ENCODE data around the gene GATA1.

GATA1 gene

DNA sequence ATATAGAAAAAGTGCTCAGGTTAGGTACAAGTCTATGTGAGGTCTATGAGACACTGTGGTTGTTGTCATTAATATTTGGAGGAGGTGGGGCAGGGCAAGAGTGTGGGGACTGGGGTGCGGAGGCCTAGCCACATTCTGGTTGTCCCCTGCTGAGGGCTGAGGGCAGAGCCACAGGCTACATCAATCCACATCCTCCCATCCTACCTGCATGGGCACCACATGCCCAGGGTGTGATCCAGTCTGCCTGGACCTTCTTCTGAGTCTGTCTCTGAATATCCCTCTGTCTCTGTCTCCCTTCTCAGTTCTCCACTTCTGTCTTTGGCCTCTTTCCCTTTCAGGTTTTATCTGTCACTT is 1.2 kb upstream of the GATA1 start:
- DNase-seq (ENCODE audit: low spot score), result no peak

DNA sequence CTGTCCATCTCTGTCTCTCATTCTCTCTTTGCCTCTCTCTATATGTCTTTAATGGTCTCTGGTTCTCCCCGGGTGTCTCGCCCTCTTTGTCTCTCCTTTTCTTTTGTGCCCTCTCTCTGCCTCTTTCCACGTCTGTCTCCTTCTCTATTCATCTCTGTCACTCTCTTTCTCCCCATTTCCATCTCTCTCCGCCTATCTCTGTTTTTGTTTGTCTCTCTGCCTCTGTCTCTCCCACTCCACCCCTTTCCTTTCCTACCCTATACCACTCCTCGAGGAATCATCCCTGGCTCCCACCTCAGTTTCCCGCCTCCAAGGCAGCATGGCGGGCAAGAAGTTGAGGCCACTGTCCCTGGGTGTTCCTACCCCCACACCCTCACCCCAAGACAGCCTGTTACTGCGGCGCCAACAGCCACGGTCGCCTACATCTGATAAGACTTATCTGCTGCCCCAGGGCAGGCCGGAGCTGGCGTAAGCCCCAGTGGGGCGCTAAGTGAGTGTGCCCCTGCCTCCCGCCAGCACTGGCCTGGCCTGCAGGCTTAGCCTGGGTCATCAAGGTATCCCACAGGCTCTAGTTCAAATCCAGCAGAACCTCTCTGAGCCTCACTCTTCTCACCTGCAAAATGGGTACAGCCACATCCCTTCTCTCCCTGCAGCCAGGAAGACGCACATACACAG is 713 bp upstream of the GATA1 start:
- no peak for DNase-seq (ENCODE audit: low spot score)

DNA sequence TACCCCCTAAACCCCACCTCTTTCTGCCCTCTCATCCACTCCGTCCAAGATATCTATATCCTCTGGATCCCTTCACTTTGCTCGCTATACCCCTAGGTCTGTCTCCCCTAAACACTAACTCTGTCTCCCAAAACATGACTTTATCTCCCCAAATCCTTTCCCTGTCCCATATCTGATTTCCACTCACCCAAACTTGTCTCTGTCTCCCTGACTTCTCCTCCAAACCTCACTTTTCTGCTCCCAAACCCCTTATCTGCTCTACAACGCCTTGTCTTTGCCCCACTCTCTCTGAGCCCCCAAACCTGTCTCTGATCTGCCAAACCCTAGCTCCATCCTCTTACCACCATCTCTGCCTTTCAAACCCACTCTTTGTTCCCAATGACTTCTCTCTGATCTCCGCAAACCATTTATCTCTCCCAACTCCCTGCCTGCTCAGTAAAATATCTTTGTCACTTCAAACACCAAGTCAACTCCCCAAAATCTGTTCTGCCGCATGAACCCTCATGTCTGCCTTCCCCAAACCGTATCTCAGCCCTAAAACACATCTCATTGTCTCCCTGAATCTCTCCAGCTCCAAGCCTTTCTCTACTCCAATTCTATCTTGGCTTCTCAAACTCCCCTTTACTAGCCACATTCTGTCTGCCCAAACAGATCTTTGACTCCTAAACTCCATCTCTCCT is 575 bp downstream of the GATA1 start:
- DNase-seq (ENCODE audit: low spot score), result no peak

DNA sequence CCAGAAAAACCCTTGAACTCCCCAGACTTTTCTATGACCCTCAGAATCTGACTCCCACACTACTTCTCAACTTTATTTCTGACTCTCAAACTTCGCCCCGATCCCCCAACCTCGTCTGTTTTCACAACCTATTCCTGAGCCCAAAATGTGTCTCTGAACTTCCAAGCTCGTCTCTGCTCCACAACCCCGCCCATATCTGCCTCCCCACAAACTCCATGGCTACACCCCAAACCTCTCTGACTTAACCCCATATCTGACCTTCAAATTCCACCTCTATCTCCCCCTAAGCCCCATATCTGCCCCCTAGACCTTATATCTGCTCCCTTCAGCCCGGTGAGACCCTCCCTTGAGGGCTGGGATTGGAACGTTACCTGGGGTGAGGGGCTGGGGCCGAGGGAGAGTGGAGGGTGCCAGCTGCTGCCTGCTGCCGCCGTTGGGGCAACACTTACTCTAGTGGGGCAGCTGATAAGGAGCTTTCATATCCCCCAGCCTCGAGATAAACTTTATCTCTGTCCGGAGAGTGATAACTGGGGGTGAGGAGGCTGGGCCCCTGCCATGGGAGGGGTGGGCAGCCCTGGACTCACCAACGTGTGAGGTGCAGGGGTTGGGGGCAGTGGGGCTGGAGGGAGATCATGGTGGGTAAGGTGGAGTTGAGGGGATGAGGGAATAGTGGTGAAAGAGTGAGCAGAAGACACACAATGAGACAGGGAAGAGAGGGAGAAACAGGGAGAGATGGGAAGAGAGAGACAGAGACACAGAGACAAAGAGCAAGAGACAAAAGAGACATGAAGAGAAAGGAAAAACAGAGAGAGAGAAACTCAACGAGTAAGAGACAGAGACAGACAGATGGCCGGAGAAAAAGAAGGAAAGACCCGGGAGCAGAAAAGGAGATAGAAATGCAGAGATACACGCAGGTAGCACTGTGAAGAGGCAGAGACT is 1.4 kb downstream of the GATA1 start:
- no peak for DNase-seq (ENCODE audit: low spot score)

DNA sequence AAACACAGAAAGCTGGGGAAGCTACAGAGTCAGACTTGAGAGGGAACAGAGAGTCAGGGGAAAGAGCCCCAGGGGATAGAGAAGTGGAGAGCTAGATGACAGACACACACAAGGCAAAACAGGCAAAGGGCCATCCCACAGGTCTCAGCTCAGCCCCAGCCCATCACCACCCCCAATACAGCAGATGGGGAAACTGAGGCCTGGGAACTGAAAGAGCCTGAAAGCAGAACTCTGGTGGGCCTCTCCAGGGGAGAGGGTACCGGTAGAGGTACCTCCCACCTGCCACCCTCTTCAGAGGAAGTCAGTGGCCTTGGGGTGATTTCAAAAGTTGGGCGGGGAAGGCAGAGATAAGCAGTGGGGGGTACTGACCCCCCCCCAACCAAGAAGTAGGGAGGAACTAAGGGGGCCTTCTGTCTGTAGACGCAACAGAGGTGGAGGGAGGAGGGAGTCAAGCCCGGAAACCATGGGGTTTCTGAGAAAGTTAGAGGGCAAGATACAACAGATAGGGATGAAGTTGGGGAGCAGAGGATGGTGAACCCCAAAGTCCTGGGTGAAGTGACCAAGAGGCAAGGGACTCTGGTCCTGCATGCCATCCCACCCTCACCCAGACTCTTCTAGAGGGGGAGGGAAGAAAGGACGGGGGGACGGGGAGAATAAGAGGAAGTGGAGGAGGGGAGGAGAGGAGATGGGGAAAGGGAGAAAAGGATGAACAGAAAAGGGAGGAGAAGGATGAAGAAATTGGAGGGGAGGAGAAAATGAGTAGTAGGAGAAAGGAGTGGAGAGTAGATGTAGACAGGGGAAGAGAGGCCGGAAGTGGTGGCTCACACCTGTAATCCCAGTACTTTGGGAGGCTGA is 3.2 kb downstream of the GATA1 start:
- DNase-seq (ENCODE audit: low spot score), result no peak

DNA sequence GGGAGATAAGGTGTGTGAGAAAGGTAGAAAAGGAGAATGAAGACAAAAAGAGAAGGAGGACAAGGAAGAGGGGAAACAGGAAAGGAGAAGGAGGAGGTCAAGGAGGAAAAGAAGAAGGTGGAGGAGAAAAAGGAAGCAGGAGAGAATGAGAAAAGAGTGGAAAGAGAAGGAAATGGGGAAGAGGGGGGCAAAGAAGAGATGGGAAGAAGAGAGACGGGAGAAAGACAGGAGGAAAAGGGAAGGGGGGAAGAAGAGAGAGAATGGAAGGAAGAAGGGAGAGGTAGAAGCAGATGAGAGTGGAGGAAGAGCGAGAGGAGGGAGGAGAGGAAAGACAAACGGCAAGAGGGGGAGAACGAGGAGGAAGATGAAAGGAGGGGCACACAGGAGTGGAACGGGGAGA is 4.1 kb downstream of the GATA1 start:
- no peak for DNase-seq (ENCODE audit: low spot score)

DNA sequence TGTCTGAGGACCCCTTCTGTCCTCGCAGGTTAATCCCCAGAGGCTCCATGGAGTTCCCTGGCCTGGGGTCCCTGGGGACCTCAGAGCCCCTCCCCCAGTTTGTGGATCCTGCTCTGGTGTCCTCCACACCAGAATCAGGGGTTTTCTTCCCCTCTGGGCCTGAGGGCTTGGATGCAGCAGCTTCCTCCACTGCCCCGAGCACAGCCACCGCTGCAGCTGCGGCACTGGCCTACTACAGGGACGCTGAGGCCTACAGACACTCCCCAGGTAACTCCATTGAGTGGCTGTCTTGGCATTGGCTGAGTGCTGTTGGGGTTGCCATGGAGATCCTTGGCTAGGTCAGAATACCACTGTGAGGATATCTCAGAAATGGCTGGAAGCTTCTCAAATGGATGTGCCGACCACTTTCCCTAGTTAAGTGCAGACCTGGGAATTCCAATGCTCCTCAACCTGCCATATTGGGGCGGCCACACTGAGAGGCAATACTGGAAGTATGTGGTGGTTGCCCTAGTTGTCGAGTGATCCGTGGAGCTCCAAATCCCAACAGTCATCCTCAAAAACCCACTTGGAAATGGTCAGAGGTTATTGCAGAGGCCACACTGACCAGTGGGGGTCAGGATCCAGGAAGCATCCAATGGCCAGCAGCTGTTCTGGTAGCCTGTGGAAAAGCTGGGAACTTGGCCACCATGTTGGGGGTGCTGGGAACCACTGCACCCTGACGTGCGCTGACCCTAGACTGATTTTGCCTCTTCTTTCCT is 4.9 kb downstream of the GATA1 start:
- no peak for DNase-seq (ENCODE audit: low spot score)

DNA sequence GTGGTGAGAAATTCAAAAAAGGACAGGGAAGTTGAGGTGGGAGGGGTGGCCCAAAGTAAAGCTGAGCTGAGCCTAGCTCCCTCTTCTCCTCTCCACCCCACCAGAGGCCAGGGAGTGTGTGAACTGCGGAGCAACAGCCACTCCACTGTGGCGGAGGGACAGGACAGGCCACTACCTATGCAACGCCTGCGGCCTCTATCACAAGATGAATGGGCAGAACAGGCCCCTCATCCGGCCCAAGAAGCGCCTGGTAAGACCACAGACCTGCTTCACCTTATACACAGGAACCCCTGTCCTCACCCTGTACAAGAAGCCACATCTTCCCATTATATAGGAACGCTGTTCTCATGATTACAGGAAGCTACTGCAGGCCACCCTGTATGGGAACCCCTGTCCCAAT is 5.8 kb downstream of the GATA1 start:
- no peak for DNase-seq (ENCODE audit: low spot score)

DNA sequence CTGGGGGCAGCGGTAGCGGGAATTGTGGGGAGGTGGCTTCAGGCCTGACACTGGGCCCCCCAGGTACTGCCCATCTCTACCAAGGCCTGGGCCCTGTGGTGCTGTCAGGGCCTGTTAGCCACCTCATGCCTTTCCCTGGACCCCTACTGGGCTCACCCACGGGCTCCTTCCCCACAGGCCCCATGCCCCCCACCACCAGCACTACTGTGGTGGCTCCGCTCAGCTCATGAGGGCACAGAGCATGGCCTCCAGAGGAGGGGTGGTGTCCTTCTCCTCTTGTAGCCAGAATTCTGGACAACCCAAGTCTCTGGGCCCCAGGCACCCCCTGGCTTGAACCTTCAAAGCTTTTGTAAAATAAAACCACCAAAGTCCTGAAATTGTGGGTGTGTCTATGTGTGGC is 7.5 kb downstream of the GATA1 start:
- no peak for DNase-seq (ENCODE audit: low spot score)

DNA sequence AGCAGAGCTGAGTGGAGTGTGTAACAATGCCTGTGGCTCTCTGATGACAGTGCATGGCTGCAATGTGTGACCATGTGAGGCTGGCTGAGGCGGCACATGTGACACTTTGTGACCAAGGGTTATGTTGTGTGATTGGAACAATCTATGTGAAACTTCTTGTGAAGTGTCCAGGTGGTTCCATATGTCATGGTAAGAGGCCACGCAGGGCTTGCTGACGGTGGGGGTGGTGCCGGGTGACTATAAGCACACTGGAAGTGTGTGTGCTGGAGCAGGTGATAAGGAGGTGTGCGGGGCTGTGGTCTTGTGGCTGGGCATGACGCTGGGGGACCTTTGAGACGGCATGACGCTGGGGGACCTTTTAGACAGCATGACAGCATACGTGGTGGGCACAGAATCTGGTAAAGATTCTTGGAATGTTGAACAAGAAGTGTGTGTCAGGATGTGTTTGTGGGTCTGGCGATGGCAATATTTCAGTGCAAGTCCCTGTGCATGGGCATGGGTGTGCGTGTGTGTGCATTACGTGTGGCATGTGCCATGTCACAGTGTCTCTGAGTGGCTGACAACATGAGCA is 8.0 kb downstream of the GATA1 start:
- no peak for DNase-seq (ENCODE audit: low spot score)

DNA sequence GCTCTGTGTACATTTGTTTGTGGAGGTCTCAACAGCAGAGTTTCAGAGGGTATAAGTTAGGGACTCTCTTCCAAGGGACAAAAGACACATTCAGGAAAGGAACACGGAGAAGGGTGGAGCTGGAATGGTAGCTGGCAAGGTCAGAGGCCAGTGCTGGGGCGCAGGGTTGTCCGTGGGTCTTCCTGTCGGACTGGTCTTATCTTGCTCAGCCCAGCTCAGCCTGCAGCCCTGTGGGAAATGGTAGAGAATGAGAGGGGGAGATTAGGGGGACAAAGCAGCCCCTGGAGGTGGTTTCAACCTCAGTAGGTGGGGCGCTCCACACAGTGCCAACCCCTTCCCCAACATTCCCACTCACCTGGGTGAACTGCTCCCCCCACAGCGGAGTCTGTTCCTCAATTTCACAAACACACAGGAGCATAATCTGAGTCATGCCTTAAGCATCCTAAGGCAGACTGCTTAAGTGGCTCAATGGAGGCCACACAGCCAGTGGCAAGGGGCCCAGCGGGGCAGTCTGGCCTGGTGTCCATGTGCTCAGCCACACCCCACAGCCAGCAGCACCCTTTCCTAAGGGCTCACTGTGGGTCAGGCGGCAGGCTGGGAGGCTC is 8.6 kb downstream of the GATA1 start:
- no peak for DNase-seq (ENCODE audit: low spot score)

DNA sequence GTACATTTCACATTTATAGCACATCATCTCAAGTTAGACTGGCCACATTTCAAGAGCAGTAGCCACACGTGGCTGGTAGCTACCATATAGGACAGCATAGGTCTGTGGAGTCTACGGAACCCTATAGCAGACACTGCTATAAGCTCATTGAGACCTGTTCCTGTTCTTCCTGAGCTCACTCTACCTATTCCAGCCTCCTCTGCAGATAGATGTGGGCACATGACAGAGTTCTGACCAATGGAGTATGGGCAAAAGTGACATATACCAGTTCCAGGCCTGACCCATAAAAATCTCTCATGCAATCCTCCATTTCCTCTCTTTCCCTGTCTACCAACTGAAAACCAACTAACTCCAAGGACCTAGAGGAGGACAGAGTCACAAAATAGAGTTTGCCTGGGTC is 11.9 kb downstream of the GATA1 start:
- no peak for DNase-seq (ENCODE audit: low spot score)

DNA sequence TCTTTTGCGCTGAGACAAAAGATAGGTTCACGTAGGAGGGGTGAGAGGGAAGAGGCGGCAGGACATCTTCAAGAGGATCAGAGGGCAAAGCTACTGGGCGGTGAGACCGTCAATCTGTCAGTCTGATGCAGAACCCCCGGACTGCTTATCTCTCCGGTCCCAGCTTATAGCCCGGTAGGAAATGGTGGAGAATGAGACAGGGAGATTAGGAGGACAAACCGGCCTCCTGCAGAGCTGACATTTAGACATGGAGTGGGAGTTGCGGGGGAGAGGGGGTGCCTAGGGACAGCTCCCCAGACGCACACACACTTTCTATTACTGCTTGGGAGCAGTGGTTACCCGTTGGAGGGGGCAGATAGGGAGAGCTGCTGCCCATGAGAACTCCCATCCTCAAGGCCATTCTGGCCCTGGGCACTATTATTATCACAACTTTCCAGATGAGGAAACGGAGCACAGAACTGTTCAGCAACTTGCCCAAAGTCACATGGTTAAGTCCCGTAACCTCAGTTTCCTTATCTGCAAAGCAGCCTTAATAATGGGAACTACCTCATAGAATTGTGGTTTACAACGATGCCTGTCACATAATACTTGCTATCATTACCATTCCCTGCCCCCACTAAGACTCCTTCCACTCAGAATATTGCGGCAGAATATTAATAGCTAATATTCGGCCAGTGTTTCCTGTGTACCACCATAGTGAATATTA is 14.3 kb downstream of the GATA1 start:
- no peak for DNase-seq (ENCODE audit: low spot score)

DNA sequence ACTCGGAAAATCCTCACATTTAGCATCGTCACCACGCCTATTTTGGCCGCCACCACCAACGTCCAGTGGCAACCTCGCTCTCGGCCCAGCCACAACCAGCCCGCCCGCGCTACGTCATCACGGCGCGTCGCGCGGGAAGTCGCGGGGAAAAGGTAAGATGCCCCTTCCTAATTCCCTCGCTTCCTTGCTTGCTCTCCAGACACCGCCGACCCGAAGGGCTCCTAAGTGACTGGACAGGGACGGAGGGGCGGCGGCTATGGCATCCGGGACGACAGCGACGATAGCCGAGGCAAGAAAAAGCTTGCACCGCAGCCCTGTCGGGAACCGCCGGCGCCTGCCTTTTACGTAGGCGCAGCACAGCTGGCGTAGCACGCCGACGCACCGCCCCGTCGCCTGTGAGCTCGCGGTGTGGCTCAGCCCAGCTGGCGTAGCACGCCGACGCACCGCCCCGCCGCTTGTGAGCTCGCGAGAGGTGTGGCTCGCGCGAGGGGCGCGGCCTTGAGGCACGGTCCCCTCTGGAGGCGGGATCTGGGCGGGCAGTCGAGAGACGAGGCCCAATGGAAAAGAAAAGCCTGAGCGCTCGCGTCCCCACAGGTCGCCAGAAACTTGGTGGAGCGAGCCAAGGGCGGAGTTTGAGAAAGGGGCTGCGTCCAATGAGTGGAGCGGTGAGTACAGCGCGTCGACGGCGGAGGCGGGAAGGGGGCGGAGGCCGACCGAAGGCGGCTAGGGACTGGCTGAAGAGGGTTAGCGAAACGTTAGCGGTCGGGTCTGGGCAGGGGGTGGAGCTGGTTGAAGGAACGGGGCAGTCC is 15.1 kb downstream of the GATA1 start, which contains the start of gene HDAC6:
Gene HDAC6, plus strand, starts transcription at position 788 of the 809 bp plus-strand sequence. CDS start 626 bp downstream, outside the sequence.
- peak; percentile 98 for DNase-seq (ENCODE audit: low spot score)

DNA sequence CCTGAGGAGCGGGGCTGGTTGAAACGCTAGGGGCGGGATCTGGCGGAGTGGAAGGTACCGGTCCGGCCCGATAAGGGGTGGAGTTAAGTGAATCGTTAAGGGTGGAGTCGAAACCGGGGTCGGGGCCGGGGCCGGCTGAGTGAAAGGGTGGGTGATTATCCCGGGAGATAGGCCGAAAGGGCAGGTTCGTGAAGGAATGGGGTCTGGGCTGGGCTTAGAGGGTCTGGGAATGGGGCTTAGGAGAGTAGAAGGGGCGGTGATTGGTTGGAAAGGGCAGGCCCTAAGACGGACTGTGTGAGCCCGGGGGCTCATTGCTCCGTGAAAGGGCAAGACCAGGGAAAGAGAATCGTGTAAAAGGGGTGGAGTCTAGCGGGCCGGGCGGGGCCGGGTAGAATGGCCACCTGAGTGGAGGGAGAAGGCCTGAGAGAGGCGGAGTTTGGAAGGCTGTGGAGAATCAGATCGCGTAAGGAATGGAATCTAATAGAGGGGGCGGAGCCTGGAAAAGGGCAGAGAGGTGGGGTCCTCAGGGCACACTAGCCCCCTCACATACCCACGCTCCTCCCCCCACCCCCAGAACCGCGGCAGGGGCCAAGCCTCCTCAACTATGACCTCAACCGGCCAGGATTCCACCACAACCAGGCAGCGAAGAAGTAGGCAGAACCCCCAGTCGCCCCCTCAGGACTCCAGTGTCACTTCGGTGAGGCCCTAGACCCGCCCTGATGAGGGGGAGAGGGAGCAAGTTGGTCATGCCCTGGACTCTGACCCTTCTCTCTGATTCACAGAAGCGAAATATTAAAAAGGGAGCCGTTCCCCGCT is 15.9 kb downstream of the GATA1 start:
- peak; percentile 90 for DNase-seq (ENCODE audit: low spot score)

DNA sequence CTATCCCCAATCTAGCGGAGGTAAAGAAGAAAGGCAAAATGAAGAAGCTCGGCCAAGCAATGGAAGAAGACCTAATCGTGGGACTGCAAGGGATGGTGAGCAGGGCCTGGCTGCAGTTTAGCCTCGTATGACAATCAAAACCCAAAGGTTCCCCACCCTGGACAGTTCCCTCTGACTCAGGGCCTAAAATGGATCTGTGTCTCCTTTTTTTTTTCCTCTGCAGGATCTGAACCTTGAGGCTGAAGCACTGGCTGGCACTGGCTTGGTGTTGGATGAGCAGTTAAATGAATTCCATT is 16.5 kb downstream of the GATA1 start:
- DNase-seq (ENCODE audit: low spot score), result no peak

DNA sequence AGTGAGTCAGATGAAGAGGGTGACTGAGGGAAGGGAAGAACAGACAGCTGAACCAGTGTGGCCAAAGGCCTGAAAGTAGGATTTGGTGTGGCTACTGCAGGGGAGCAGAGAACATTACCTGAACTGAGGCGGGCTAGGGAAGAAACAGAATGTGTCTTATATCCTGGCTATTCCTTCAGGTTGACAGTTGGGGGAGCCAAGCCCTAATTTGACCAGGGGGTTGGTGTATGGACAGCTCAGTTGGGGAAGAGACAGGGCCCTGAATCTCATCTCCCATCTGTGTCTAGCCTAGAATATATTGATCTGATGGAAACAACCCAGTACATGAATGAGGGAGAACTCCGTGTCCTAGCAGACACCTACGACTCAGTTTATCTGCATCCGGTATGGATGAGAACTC is 19.7 kb downstream of the GATA1 start:
- DNase-seq (ENCODE audit: low spot score), result no peak

DNA sequence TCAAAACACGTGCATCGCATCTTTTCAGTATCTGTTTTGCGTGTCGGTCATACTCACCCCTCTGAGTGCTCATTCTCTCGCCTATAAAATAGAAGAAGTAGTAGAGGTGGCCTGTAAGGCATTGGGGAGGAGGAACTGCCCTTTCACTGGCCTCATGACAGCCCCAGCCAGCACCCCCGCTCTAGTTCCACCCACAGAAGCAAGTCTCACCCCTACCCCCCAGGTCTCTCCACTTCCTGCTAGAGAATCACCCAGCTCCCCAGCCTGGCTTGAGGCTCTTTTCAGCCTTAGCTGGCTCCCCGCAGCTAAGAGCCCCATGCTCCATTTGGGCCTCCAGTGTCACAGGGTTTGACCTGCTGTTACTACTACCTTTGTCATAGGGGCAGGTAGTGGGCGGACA is 27.3 kb downstream of the GATA1 start:
- DNase-seq (ENCODE audit: low spot score), result no peak

All from SK-N-DZ (cell line).